Measurements from ENCODE around the gene KLHL22. TPM values are rescaled to one million over a fixed set of nuclear protein-coding genes. Genes with fewer than 3 reads are reported as not detected.
"Not testable (repeated sequence)": the region's sequence is repeated elsewhere in the genome, so short reads cannot be mapped to it uniquely, and the experiment has no call there.

Gene KLHL22
- total RNA-seq, 1 donor from 2014 or later, result 14.9 TPM

- peak; percentile 54 to 71 for DNase-seq (ENCODE audit: low read depth in 2 of 2)
Measured at GRCh38 chr22:20504293-20504922, 8.8 kb upstream of the KLHL22 start.

GRCh38 chr22:20503816-20504215 is 8.2 kb upstream of the KLHL22 start:
- DNase-seq (ENCODE audit: low read depth in 2 of 2), result no peak

- no peak for DNase-seq (ENCODE audit: low read depth in 2 of 2)
Measured at GRCh38 chr22:20499769-20500168, 4.2 kb upstream of the KLHL22 start.

GRCh38 chr22:20498913-20499312 is 3.3 kb upstream of the KLHL22 start:
- no peak for DNase-seq (ENCODE audit: low read depth in 2 of 2)

GRCh38 chr22:20497426-20497825 is 1.8 kb upstream of the KLHL22 start:
- DNase-seq (ENCODE audit: low read depth in 2 of 2), result no peak

GRCh38 chr22:20495861-20496681 is 476 bp upstream of the KLHL22 start:
- peak; percentile 75 to 96 for DNase-seq (ENCODE audit: low read depth in 2 of 2)

- no peak for DNase-seq (ENCODE audit: low read depth in 2 of 2)
Measured at GRCh38 chr22:20491346-20491745, 4.2 kb downstream of the KLHL22 start.

- no peak for DNase-seq (ENCODE audit: low read depth in 2 of 2)
Measured at GRCh38 chr22:20490941-20491307, 4.7 kb downstream of the KLHL22 start.

- DNase-seq (ENCODE audit: low read depth in 2 of 2), result no peak
Measured at GRCh38 chr22:20490183-20490940, 5.2 kb downstream of the KLHL22 start.

- DNase-seq (ENCODE audit: low read depth in 2 of 2), result no peak
Measured at GRCh38 chr22:20488946-20489345, 6.6 kb downstream of the KLHL22 start.

GRCh38 chr22:20487715-20488114 is 7.9 kb downstream of the KLHL22 start:
- DNase-seq (ENCODE audit: low read depth in 2 of 2), result no peak

GRCh38 chr22:20486229-20486628 is 9.4 kb downstream of the KLHL22 start:
- DNase-seq (ENCODE audit: low read depth in 2 of 2), result no peak

- DNase-seq (ENCODE audit: low read depth in 2 of 2), result no peak
Measured at GRCh38 chr22:20484948-20485683, 10.5 kb downstream of the KLHL22 start.

GRCh38 chr22:20483771-20484170 is 11.8 kb downstream of the KLHL22 start:
- no peak for DNase-seq (ENCODE audit: low read depth in 2 of 2)

GRCh38 chr22:20483143-20483506 is 12.5 kb downstream of the KLHL22 start:
- DNase-seq (ENCODE audit: low read depth in 2 of 2), result not testable (repeated sequence)

- no peak for DNase-seq (ENCODE audit: low read depth in 2 of 2)
Measured at GRCh38 chr22:20479612-20480196, 15.9 kb downstream of the KLHL22 start.

GRCh38 chr22:20478059-20478458 is 17.5 kb downstream of the KLHL22 start:
- DNase-seq (ENCODE audit: low read depth in 2 of 2), result not testable (repeated sequence)

GRCh38 chr22:20475569-20475968 is 20.0 kb downstream of the KLHL22 start:
- DNase-seq (ENCODE audit: low read depth in 2 of 2), result not testable (repeated sequence)

GRCh38 chr22:20475115-20475436 is 20.5 kb downstream of the KLHL22 start:
- no peak for DNase-seq (ENCODE audit: low read depth in 2 of 2)

- DNase-seq (ENCODE audit: low read depth in 2 of 2), result no peak
Measured at GRCh38 chr22:20472629-20473442, 22.8 kb downstream of the KLHL22 start.

All from dermis microvascular lymphatic vessel endothelial cell (primary cell).